ENCODE data around the gene C2orf72. TPM values are rescaled to one million over a fixed set of nuclear protein-coding genes. Genes with fewer than 3 reads are reported as not detected.

Gene C2orf72
- total RNA-seq, 1 donor from 2014 or later = 0.84 TPM

DNA sequence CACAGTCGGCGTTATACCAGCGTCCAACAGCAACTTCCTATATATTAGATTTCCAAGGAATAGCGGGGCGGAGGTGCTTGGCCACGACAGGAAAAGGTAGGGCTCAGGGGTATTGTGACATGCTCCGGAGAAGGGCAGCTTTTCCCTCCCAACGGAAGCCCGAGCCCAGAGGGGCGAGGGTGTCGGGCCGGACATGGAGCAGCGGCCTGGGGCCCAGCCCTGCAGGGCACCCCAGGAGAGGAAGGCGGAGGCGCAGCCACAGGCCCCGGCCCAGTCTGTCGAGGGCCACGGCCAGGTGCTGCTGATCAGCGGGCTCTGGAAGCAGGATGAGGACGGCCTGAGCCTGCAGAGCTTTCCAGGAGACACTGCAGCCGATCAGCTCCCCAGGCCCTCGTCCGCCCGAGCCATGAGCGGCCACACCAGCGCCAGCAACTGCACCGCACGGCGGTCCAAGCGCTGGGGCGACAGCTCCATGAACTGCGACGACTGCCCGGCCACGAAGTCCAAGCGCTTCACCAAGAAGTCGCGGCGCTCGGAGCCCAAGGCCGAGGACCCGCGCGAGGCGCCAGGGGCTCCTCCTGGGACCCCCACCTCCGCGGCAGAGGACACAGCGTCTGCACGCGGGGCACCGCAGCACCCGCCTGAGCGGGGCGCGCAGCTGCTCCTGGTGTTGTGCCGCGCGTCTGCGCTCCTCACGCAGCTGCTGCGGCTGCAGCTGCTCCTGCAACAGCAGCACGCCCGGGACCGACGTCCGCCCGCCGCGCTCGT is 47.0 kb upstream of the C2orf72 start:
- Histone ChIP-seq H3K4me2 (ENCODE audit: low read length) (no peak overlapping the region), H2AFZ (ENCODE audit: low read depth, low read length) (no peak overlapping the region), H3K9ac (ENCODE audit: low read length) (no peak overlapping the region), H3K4me3 (ENCODE audit: insufficient read depth, low read depth, low read length) (no peak overlapping the region), H3K4me1 (ENCODE audit: insufficient read depth, low read length) (peaks cover 4% of the 10 kb centered on the region), H3K79me2 (ENCODE audit: insufficient read depth, low read length) (no peaks in the 10 kb centered on the region), H3K27me3 (ENCODE audit: insufficient read depth, low read length) (peaks cover 24% of the 10 kb centered on the region), H3K27ac (ENCODE audit: low read depth, low read length) (no peak overlapping the region), H4K20me1 (ENCODE audit: insufficient read depth, low read length) (no peaks in the 10 kb centered on the region), H3K9me3 (ENCODE audit: insufficient read depth, low read depth, low read length) (no peaks in the 10 kb centered on the region), H3K36me3 (ENCODE audit: insufficient read depth, low read length) (no peaks in the 10 kb centered on the region)
- Mint-ChIP-seq H3K9me3 (ENCODE audit: unreplicated experiment) (peaks cover 6% of the 10 kb centered on the region), H3K27me3 (ENCODE audit: low read depth, unreplicated experiment) (peaks cover 40% of the 10 kb centered on the region), H3K4me1 (ENCODE audit: low read depth, unreplicated experiment) (peaks cover 2% of the 10 kb centered on the region), H3K36me3 (ENCODE audit: low read depth, unreplicated experiment) (no peaks in the 10 kb centered on the region), H3K4me3 (ENCODE audit: unreplicated experiment) (no peak overlapping the region), H3K27ac (ENCODE audit: unreplicated experiment) (no peak overlapping the region)
- FAIRE-seq (no peak), DNase-seq (ENCODE audit: low read depth) (no peak)
- TF ChIP-seq, protein P1, sequence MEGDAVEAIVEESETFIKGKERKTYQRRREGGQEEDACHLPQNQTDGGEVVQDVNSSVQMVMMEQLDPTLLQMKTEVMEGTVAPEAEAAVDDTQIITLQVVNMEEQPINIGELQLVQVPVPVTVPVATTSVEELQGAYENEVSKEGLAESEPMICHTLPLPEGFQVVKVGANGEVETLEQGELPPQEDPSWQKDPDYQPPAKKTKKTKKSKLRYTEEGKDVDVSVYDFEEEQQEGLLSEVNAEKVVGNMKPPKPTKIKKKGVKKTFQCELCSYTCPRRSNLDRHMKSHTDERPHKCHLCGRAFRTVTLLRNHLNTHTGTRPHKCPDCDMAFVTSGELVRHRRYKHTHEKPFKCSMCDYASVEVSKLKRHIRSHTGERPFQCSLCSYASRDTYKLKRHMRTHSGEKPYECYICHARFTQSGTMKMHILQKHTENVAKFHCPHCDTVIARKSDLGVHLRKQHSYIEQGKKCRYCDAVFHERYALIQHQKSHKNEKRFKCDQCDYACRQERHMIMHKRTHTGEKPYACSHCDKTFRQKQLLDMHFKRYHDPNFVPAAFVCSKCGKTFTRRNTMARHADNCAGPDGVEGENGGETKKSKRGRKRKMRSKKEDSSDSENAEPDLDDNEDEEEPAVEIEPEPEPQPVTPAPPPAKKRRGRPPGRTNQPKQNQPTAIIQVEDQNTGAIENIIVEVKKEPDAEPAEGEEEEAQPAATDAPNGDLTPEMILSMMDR (IDR thresholded peaks at IDR 0.05; ENCODE audit: insufficient read depth, low read depth, low read length) = no peak
- peak; percentile 43 for TF ChIP-seq EZH2 (IDR thresholded peaks at IDR 0.05; ENCODE audit: insufficient read depth, low read length)

DNA sequence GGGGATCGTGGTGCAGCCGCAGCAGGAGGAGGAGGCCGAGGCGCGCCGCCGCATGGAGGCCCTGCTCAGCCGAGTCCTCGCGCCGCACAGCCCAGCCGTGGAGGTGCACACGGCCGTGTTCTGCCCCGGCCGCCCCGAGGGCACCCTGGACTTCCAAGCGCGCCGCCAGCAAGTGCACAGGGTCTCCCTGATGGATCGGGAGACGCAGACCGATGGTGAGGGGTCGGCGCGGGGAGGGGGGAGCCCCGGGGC is 46.5 kb upstream of the C2orf72 start:
- Mint-ChIP-seq H3K4me3 (ENCODE audit: unreplicated experiment) (no peak overlapping the region), H3K27ac (ENCODE audit: unreplicated experiment) (no peak overlapping the region), H3K9me3 (ENCODE audit: unreplicated experiment) (peaks cover 6% of the 10 kb centered on the region), H3K27me3 (ENCODE audit: low read depth, unreplicated experiment) (peaks cover 36% of the 10 kb centered on the region), H3K4me1 (ENCODE audit: low read depth, unreplicated experiment) (no peaks in the 10 kb centered on the region), H3K36me3 (ENCODE audit: low read depth, unreplicated experiment) (no peaks in the 10 kb centered on the region)
- no peak overlapping the region for H2AFZ ChIP-seq (ENCODE audit: low read depth, low read length)
- no peak for DNase-seq (ENCODE audit: low read depth)
- no peak overlapping the region for H3K27ac ChIP-seq (ENCODE audit: low read depth, low read length)
- no peaks in the 10 kb centered on the region for H3K36me3 ChIP-seq (ENCODE audit: insufficient read depth, low read length)
- H3K79me2 ChIP-seq (ENCODE audit: insufficient read depth, low read length) = no peaks in the 10 kb centered on the region
- H3K4me2 ChIP-seq (ENCODE audit: low read length) = no peak overlapping the region
- FAIRE-seq = no peak
- peaks cover 4% of the 10 kb centered on the region for H3K4me1 ChIP-seq (ENCODE audit: insufficient read depth, low read length)
- no peak overlapping the region for H3K9ac ChIP-seq (ENCODE audit: low read length)
- no peaks in the 10 kb centered on the region for H4K20me1 ChIP-seq (ENCODE audit: insufficient read depth, low read length)
- H3K4me3 ChIP-seq (ENCODE audit: insufficient read depth, low read depth, low read length) = no peak overlapping the region
- H3K27me3 ChIP-seq (ENCODE audit: insufficient read depth, low read length) = peaks cover 26% of the 10 kb centered on the region
- no peaks in the 10 kb centered on the region for H3K9me3 ChIP-seq (ENCODE audit: insufficient read depth, low read depth, low read length)
- TF ChIP-seq, protein P1 (IDR thresholded peaks at IDR 0.05; ENCODE audit: insufficient read depth, low read depth, low read length) = no peak
- TF ChIP-seq EZH2 (IDR thresholded peaks at IDR 0.05; ENCODE audit: insufficient read depth, low read length) = no peak

DNA sequence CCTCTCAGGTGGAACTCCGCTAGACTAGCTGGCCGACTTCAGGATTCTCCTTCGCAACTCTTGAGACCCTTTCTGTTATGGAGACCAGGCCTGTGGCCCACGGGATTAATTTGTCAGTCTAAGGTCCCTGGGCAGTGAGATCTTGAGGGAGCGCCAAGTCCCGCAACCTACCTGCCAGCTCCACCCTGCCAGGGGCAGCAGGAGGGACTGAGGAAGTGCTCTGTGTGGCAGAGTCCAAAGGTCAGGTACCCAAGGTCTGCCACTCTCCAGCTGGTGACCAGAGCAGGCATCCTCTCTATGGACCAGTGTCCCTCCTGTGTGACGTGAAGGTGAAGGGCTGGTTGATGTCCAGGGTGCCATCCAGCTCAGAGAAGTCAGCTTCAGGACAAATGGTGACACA is 45.7 kb upstream of the C2orf72 start:
- no peak overlapping the region for H3K4me3 ChIP-seq (ENCODE audit: insufficient read depth, low read depth, low read length)
- DNase-seq (ENCODE audit: low read depth) = no peak
- peaks cover 26% of the 10 kb centered on the region for H3K27me3 ChIP-seq (ENCODE audit: insufficient read depth, low read length)
- no peaks in the 10 kb centered on the region for H3K79me2 ChIP-seq (ENCODE audit: insufficient read depth, low read length)
- H3K27me3 Mint-ChIP-seq (ENCODE audit: low read depth, unreplicated experiment) = peaks cover 38% of the 10 kb centered on the region
- no peaks in the 10 kb centered on the region for H3K36me3 Mint-ChIP-seq (ENCODE audit: low read depth, unreplicated experiment)
- no peaks in the 10 kb centered on the region for H3K4me1 Mint-ChIP-seq (ENCODE audit: low read depth, unreplicated experiment)
- no peak for FAIRE-seq
- H3K4me3 Mint-ChIP-seq (ENCODE audit: unreplicated experiment) = no peak overlapping the region
- no peaks in the 10 kb centered on the region for H4K20me1 ChIP-seq (ENCODE audit: insufficient read depth, low read length)
- H3K27ac ChIP-seq (ENCODE audit: low read depth, low read length) = no peak overlapping the region
- TF ChIP-seq, protein P1 (IDR thresholded peaks at IDR 0.05; ENCODE audit: insufficient read depth, low read depth, low read length) = no peak
- no peak for TF ChIP-seq EZH2 (IDR thresholded peaks at IDR 0.05; ENCODE audit: insufficient read depth, low read length)
- peaks cover 6% of the 10 kb centered on the region for H3K9me3 Mint-ChIP-seq (ENCODE audit: unreplicated experiment)
- no peak overlapping the region for H3K27ac Mint-ChIP-seq (ENCODE audit: unreplicated experiment)
- no peaks in the 10 kb centered on the region for H3K36me3 ChIP-seq (ENCODE audit: insufficient read depth, low read length)
- no peaks in the 10 kb centered on the region for H3K9me3 ChIP-seq (ENCODE audit: insufficient read depth, low read depth, low read length)
- H3K4me2 ChIP-seq (ENCODE audit: low read length) = no peak overlapping the region
- peaks cover 4% of the 10 kb centered on the region for H3K4me1 ChIP-seq (ENCODE audit: insufficient read depth, low read length)
- H2AFZ ChIP-seq (ENCODE audit: low read depth, low read length) = no peak overlapping the region
- H3K9ac ChIP-seq (ENCODE audit: low read length) = no peak overlapping the region

All from astrocyte (in vitro differentiated cells and primary cell).